ENCODE results near the gene RNF2. TPM values are rescaled to one million over a fixed set of nuclear protein-coding genes. Genes with fewer than 3 reads are reported as not detected.
"Not testable (repeated sequence)": the region's sequence is repeated elsewhere in the genome, so short reads cannot be mapped to it uniquely, and the experiment has no call there.

The RNF2 gene
- 10 to 100 TPM; 15.2 to 29.1 (median 20.5) TPM for total RNA-seq

GRCh38 chr1:185044981-185045813 lies at the start of gene RNF2:
TSS of gene RNF2 (plus strand) at chr1:185045558. CDS start at chr1:185087554, 41,996 bp downstream.
- Histone ChIP-seq H3K4me1 (peaks cover 8 to 20% (median 11%) of the 10 kb centered on the region in 4 donors), H3K36me3 (no peaks in the 10 kb centered on the region), H3K27me3 (no peaks in the 10 kb centered on the region), H3K27ac (peak within 1 kb of the TSS; percentile 86 to 93 (median 90)), H3K4me3 (peak within 1 kb of the TSS; percentile 83 to 96 (median 88)), H3K9me3 (no peaks in the 10 kb centered on the region)
- in situ Hi-C loops (cut with MboI; ENCODE audit: low pct_ligation_motif_present in 1 of 4, low pct_unique_long_range_greater_than_20kb in 1 of 4, low sequenced_read_pairs in 3 of 4) = no loop called here
- DNase-seq = peak; percentile 84
- no peak for TF ChIP-seq EP300 (IDR thresholded peaks at IDR 0.05; ENCODE audit: low read depth)
- TF ChIP-seq POLR2AphosphoS5 (IDR thresholded peaks at IDR 0.05) = peak in 1 of 3 donors; percentile 33
- TF ChIP-seq CTCF (IDR thresholded peaks at IDR 0.05) = no peak
- TF ChIP-seq POLR2A (IDR thresholded peaks at IDR 0.05) = peak; percentile 51
- 1% methylated on average over 69 of the region's 89 CpGs; no CpG with 5 or more reads in 1 of the 2 donors for WGBS, 2 donors (ENCODE audit: low coverage in 1 of 2)
- intact Hi-C loops (cut with DNase I; ENCODE audit: low total_unique reads) = no loop called here

DNA sequence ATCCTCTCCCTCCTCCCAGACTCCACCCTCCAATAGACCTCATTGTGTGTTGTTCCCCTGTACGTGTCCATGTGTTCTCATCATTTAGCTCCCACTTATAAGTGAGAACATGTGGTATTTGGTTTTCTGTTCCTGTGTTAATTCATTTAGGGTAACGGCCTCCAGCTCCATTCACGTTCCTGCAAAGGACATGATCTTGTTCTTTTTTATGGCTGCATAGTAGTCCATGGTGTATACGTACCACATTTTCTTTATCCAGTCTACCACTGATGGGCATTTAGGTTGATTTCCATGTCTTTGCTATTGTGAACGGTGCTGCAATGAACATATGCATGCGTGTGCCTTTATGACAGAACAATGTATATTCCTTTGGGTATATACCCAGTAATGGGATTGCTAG lies 45.4 kb upstream of the RNF2 start:
- H3K4me1 ChIP-seq; H3K36me3 ChIP-seq; DNase-seq; in situ Hi-C loops (cut with MboI; ENCODE audit: low pct_ligation_motif_present in 1 of 4, low pct_unique_long_range_greater_than_20kb in 1 of 4, low sequenced_read_pairs in 3 of 4); H3K27ac ChIP-seq; H3K4me3 ChIP-seq; H3K9me3 ChIP-seq; intact Hi-C loops (cut with DNase I; ENCODE audit: low total_unique reads); H3K27me3 ChIP-seq: not testable (repeated sequence)
- WGBS, 2 donors (ENCODE audit: low coverage in 1 of 2) = 94 to 95% methylated on average over 4 to 6 of the region's 6 CpGs

DNA sequence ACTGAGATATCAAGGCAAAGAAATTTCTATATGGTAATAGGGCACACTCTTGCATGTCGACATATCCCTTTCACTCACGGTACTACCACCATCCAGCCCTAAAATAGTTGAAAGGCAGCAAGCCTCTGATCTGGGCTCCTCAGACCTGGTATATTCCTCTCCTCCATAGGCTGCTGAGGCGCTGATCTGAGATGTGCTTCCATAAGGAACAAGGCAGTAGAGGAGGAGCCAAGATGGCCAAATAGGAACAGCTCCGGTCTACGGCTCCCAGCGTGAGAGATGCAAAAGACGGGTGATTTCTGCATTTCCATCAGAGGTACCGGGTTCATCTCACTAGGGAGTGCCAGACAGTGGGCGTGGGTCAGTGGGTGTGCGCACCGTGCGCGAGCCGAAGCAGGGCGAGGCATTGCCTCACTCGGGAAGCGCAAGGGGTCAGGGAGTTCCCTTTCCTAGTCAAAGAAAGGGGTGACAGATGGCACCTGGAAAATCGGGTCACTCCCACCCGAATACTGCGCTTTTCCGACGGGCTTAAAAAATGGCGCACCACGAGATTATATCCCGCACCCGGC lies 44.0 kb upstream of the RNF2 start:
- H3K4me3 ChIP-seq; DNase-seq; H3K27ac ChIP-seq; H3K36me3 ChIP-seq; intact Hi-C loops (cut with DNase I; ENCODE audit: low total_unique reads); H3K4me1 ChIP-seq; H3K9me3 ChIP-seq; H3K27me3 ChIP-seq; in situ Hi-C loops (cut with MboI; ENCODE audit: low pct_ligation_motif_present in 1 of 4, low pct_unique_long_range_greater_than_20kb in 1 of 4, low sequenced_read_pairs in 3 of 4): not testable (repeated sequence)
- WGBS, 2 donors (ENCODE audit: low coverage in 1 of 2) = 91 to 100% methylated on average over 2 to 26 of the region's 26 CpGs

- intact Hi-C loops (cut with DNase I; ENCODE audit: low total_unique reads) (no loop called here), in situ Hi-C loops (cut with MboI; ENCODE audit: low pct_ligation_motif_present in 1 of 4, low pct_unique_long_range_greater_than_20kb in 1 of 4, low sequenced_read_pairs in 3 of 4) (no loop called here)
- DNase-seq = no peak
- TF ChIP-seq POLR2A (IDR thresholded peaks at IDR 0.05) (no peak), CTCF (IDR thresholded peaks at IDR 0.05) (no peak), EP300 (IDR thresholded peaks at IDR 0.05; ENCODE audit: low read depth) (no peak), POLR2AphosphoS5 (IDR thresholded peaks at IDR 0.05) (no peak)
- no peaks in the 10 kb centered on the region for H3K4me1 ChIP-seq
- no peak overlapping the region for H3K27ac ChIP-seq
- H3K9me3 ChIP-seq = no peaks in the 10 kb centered on the region
- H3K4me3 ChIP-seq = no peak overlapping the region
- H3K36me3 ChIP-seq = no peaks in the 10 kb centered on the region
- H3K27me3 ChIP-seq = no peaks in the 10 kb centered on the region
Observed at GRCh38 chr1:185008838-185009237, 36.5 kb upstream of the RNF2 start.

- Histone ChIP-seq H3K27me3 (no peaks in the 10 kb centered on the region), H3K36me3 (no peaks in the 10 kb centered on the region), H3K4me3 (no peak overlapping the region), H3K27ac (no peak overlapping the region), H3K9me3 (no peaks in the 10 kb centered on the region), H3K4me1 (no peaks in the 10 kb centered on the region)
- intact Hi-C loops (cut with DNase I; ENCODE audit: low total_unique reads) (no loop called here), in situ Hi-C loops (cut with MboI; ENCODE audit: low pct_ligation_motif_present in 1 of 4, low pct_unique_long_range_greater_than_20kb in 1 of 4, low sequenced_read_pairs in 3 of 4) (no loop called here)
- no peak for DNase-seq
- TF ChIP-seq CTCF (IDR thresholded peaks at IDR 0.05) = no peak
- TF ChIP-seq POLR2AphosphoS5 (IDR thresholded peaks at IDR 0.05) = no peak
Observed at GRCh38 chr1:185010361-185010760, 35.0 kb upstream of the RNF2 start.
